AG10803 (cell line): ENCODE measurements around the gene CTNNBIP1.

Experiments used
- DNase-seq: peaks from one replicate; pipeline ENCODE4 v3.0.0; 2010; ENCODE audit warnings: low read depth
- H3K4me3 ChIP-seq: 2 replicates; pipeline ENCODE4 v1.5.1; 2011; ENCODE audit warnings: mild to moderate bottlenecking, low read length, control low read depth
- TF ChIP-seq, protein P1 (sequence below): conservative IDR thresholded peaks from 2 replicates; pipeline ENCODE4 v1.5.1; 2011; ENCODE audit warnings: mild to moderate bottlenecking, low read length, control low read depth, inconsistent platforms

Gene CTNNBIP1

DNA sequence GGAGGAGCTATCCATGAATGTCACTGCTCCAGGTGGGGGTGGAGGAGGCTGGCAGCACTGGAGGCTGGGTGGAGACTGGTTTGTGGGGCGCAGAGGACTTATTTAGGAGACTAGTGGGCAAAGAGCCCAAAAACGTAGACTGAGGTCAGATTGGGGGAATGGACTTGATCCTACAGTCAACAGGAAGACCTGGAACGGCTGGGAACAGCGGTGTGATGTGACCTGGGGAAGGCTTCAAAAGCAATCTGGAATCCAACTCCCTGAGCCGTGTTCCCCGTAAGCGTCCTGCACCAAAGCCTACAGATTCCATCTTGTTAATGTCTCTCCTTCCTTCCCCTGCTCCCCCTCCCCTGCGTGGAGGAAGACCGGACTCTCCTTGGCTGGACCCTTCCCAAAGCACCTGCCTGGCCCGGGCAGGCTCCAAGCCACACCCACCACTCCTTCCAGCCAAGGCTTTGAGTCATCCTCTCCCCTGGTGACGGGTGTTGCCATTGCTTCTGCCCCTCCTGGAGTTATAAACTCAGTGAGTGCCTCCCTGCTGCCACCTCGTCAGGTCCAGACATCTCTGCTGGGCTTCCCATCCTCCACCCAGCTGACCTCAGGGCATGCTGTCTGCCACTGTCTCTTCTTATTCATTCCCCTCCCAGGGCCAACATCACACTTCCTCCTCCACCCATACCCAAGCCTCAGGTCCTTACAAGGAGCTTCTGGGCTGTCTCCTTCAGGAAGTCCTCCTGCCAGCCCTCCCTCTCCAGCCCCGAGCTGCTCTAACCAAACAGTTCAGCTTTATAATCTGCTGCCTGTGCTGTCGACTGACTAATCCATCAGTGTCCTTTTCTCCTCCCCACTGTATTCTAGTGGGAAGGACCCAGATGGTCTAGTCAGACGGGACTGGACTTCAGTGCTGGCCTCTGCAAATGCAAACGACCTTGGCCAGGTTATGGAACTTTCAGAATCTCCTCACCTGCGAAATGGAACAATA, 84.7 kb downstream of the CTNNBIP1 start:
- H3K4me3 ChIP-seq, result no peak overlapping the region
- DNase-seq, result peak; percentile 36
- TF ChIP-seq, protein P1, sequence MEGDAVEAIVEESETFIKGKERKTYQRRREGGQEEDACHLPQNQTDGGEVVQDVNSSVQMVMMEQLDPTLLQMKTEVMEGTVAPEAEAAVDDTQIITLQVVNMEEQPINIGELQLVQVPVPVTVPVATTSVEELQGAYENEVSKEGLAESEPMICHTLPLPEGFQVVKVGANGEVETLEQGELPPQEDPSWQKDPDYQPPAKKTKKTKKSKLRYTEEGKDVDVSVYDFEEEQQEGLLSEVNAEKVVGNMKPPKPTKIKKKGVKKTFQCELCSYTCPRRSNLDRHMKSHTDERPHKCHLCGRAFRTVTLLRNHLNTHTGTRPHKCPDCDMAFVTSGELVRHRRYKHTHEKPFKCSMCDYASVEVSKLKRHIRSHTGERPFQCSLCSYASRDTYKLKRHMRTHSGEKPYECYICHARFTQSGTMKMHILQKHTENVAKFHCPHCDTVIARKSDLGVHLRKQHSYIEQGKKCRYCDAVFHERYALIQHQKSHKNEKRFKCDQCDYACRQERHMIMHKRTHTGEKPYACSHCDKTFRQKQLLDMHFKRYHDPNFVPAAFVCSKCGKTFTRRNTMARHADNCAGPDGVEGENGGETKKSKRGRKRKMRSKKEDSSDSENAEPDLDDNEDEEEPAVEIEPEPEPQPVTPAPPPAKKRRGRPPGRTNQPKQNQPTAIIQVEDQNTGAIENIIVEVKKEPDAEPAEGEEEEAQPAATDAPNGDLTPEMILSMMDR, result no peak

DNA sequence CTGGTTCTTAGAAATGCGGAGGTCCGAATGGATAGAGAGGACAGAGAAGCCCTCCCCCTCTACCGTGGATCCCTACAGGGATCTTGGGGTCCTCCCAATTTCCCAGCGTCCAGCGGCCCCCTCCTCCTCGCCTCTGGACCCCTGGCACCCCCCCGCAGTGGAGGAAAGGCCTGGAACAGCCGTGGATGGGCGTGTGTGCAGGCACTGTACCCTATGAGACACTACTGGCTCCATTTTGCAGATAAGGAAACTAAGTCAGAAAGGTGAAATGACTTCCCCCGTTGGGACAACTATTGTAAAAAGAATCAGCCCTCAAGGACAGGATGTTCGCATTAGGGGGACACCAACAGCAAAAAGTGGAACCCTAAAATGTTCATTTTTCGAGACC, 85.4 kb downstream of the CTNNBIP1 start:
- no peak for DNase-seq
- TF ChIP-seq, protein P1, result no peak
- peak overlapping the region; percentile 64 for H3K4me3 ChIP-seq

DNA sequence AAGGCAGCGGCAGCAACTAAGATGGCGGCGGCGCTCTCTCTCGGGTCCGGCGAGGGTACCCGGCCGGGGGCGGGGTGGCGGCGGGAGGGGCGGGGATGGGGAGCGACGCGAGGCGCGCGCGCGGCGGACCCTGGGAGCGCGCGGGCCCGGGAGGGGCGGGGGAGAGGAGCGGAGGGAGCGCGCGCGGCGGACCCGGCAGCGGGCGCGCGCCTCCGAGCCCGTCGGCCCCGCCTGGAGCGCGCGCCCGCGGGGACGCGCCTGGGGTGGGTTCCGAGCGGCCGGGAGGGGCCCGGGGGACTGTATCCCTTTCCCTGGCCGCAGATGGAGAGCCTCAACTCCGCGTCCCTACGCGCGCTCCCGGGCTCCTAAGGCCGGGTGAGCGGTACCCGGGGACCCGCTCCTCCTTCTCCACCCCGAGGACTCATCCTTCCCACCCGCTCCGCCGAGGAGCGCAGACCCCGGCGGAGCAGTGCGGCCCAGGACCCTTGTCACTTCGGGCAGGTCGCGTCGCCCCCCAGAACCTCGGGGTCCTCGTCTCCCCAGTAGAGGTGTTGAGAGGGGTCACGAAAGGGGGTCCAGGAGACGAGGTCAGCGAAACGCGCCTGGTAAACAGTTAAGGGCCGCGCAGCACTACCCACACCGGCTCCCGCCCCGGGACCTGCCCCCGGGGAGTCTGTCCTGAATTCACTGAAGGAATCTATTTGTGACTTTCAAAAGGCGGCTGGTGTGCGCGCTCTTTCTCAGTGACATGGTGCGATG, 85.9 kb downstream of the CTNNBIP1 start, which contains the start of gene CLSTN1:
TSS of gene CLSTN1 (minus strand) at position 23 of the 759 bp plus-strand sequence. CDS start 232 bp downstream, outside the sequence.
- TF ChIP-seq, protein P1, result no peak
- DNase-seq, result peak; percentile 81
- H3K4me3 ChIP-seq, result peak within 1 kb of the TSS; percentile 90

DNA sequence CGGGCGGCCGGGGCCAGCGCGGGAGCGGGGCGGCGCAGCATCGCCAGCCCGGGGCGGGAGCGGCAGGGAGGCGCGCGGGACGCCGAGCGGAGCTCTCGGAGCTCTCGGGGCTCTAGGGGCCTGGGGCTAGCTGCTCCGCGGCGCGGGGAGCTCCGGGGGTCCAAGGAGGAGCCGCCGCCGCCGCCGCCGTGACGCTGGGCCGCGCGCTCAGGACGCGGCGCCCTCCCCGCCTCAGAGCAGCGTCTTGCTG, 86.5 kb downstream of the CTNNBIP1 start:
- TF ChIP-seq, protein P1, result no peak
- H3K4me3 ChIP-seq, result peak overlapping the region; percentile 90
- DNase-seq, result no peak

DNA sequence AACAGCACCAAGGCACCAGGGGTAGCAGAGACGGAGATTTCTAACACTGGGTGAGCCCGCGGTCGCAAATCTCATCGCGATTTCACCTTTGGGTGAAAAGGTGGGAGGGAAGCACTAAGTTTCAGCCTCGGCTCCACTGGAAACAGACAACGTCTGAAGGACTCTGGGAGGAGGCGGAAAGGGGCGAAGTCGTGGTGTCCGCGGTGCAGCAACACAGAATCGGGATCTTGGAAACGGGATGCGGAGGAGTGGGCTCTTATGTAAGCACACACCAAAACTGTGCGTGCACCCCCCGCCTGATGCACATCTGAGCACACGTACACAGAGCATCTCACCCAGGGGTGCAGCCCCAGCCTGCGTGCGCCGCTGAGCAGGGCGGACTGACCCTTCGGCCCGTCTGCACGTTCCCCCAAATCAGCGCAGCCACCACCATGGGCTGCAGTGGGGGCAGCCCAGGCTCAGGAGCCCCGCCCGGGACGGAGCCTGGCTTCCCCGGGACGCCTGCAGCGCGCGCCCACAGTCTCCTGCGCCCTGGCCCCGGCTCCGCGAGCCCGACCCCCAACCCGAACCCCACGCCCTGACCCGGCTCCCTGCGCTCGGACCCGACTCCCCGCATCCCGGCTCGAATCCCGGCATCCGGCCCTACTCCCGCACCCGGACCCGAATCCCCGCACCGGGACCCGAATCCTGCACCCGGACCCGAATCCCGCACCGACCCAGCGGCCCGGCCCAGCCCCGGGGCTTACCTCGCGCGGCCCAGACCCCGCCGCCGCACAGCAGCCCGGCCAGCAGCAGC, 87.0 kb downstream of the CTNNBIP1 start:
- DNase-seq, result peak; percentile 19
- TF ChIP-seq, protein P1, result no peak

DNA sequence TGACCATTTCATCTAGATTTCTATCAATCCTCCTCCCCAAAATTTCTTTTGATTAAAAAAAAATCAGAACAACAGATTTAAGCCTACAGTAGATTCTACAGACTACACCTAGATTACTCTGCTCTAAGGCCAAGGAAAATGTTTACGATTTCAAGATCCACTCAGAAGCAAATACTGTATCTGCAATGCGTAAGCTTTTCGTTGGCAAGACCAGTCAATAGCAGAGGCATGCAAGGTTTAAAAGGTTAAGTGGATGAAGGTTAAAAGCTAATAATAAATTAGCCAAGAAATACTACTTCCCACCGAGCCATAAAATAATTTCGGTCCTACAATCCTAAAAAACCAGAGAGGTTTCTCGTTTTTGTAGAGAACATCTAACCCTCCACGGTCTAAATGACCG, 87.6 kb downstream of the CTNNBIP1 start:
- no peak for DNase-seq
- TF ChIP-seq, protein P1, result no peak
- peak overlapping the region; percentile 90 for H3K4me3 ChIP-seq

More for the DNA sequence above, 87.0 kb downstream of the CTNNBIP1 start:
- peak overlapping the region; percentile 90 for H3K4me3 ChIP-seq
